BE2C (cell line): Measurements from ENCODE around the gene THY1.

Source experiments
- DNase-seq: peaks from one replicate; pipeline ENCODE4 v3.0.0-alpha.2; 2020
- H3K27me3 ChIP-seq: fragments of 250-450 bp; sonication (Bioruptor Pico); 2 replicates; pipeline ENCODE4 v1.5.1; 2020; ENCODE audit warnings: mild to moderate bottlenecking
- H3K36me3 ChIP-seq: fragments of 250-450 bp; sonication (Bioruptor Pico); 2 replicates; pipeline ENCODE4 v1.5.1; 2020; ENCODE audit warnings: mild to moderate bottlenecking
- H3K4me1 ChIP-seq: fragments of 250-450 bp; sonication (Bioruptor Pico); 2 replicates; pipeline ENCODE4 v1.5.1; 2020
- H3K4me3 ChIP-seq: 2 replicates; pipeline ENCODE4 v1.5.1; 2011; ENCODE audit warnings: low read depth, low read length
- H3K9me3 ChIP-seq: fragments of 250-450 bp; sonication (Bioruptor Pico); 2 replicates; pipeline ENCODE4 v1.5.1; 2020
- TF ChIP-seq, protein P1 (sequence below): IDR thresholded peaks from 2 replicates; pipeline ENCODE4 v1.5.1; 2012; ENCODE audit warnings: mild to moderate bottlenecking, low read depth, low read length

THY1 gene

DNA sequence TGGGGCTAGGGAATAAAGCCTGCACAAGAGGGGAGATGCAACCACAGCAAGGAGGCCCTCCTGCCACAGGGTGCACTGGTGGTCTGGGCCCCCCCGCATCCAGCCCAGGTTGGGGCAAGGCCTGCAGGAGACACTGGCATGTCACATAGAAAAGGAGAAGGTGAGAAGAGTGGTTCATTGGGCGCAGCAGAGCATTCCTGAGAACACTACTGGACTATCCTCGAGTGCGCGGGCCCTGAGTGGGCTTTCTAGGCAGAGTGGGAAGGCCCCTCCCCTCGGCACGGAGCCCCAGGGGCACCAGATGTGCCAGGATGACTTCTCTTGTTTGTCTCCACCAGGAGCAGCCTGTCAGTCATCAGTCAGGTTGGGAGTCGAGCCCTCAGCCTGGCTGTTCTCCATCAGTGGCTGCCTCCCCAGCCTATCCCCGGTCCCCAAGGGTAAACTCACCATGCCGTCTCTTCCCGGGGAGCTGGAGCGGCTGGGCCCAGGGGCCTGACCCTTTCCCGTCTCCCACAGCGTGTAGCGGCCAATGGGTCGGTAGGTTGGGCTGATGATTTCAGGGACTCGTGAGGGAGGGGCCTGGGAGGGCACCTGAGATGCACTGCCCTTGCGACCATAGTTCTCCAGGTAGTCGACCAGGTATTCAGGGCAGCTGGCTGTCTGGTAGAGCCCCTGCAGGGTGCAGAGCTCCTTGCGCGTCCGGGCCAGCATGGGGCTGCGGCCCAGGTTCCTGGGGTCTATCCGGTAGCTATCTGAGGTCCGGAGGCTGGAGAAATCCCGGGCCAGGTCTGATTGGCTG lies 50.5 kb downstream of the THY1 start:
- Histone ChIP-seq H3K36me3 (no peaks in the 10 kb centered on the region), H3K4me3 (no peak overlapping the region), H3K9me3 (no peaks in the 10 kb centered on the region), H3K27me3 (no peaks in the 10 kb centered on the region), H3K4me1 (peaks cover 78% of the 10 kb centered on the region)
- TF ChIP-seq, protein P1, sequence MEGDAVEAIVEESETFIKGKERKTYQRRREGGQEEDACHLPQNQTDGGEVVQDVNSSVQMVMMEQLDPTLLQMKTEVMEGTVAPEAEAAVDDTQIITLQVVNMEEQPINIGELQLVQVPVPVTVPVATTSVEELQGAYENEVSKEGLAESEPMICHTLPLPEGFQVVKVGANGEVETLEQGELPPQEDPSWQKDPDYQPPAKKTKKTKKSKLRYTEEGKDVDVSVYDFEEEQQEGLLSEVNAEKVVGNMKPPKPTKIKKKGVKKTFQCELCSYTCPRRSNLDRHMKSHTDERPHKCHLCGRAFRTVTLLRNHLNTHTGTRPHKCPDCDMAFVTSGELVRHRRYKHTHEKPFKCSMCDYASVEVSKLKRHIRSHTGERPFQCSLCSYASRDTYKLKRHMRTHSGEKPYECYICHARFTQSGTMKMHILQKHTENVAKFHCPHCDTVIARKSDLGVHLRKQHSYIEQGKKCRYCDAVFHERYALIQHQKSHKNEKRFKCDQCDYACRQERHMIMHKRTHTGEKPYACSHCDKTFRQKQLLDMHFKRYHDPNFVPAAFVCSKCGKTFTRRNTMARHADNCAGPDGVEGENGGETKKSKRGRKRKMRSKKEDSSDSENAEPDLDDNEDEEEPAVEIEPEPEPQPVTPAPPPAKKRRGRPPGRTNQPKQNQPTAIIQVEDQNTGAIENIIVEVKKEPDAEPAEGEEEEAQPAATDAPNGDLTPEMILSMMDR = no peak
- no peak for DNase-seq

GRCh38 chr11:119371778-119372182 lies 51.2 kb downstream of the THY1 start:
- DNase-seq = peak; percentile 44
- TF ChIP-seq, protein P1 = peak; percentile 41
- H3K4me1 ChIP-seq = peaks cover 74% of the 10 kb centered on the region

DNA sequence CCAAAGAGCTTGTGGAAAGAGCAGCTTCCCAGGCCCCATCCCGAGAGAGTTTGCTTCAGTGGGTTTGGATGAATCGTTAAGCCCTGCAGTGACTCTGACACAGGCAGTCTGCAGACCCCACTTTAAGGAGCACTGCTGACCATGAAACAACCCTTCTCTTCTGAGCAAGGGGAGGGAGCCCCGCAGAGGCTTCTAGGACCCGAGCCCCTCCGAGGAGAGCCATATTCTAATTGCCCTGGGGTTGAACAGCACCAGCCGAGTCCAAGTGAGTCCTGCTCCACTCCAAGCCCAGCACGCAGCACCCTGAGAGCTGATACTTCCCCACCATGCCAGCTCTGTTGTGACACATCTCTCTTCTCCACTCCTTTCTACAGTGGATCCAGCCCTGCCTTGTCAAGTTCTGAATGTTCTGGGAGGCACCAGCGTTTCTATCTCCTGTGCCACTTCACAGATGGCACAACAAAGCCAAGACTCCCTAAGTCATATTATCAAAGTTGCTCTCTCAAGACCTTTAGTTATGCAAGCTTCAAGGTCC lies 51.8 kb downstream of the THY1 start:
- no peaks in the 10 kb centered on the region for H3K9me3 ChIP-seq
- H3K4me3 ChIP-seq = no peak overlapping the region
- TF ChIP-seq, protein P1 = no peak
- DNase-seq = no peak
- H3K27me3 ChIP-seq = no peaks in the 10 kb centered on the region
- peaks cover 68% of the 10 kb centered on the region for H3K4me1 ChIP-seq
- no peaks in the 10 kb centered on the region for H3K36me3 ChIP-seq

More at GRCh38 chr11:119371778-119372182, 51.2 kb downstream of the THY1 start:
- no peak overlapping the region for H3K4me3 ChIP-seq
- no peaks in the 10 kb centered on the region for H3K36me3 ChIP-seq
- H3K27me3 ChIP-seq = no peaks in the 10 kb centered on the region
- no peaks in the 10 kb centered on the region for H3K9me3 ChIP-seq

- TF ChIP-seq, protein P1 = no peak
- Histone ChIP-seq H3K4me3 (no peak overlapping the region), H3K36me3 (no peaks in the 10 kb centered on the region), H3K27me3 (no peaks in the 10 kb centered on the region), H3K4me1 (peaks cover 62% of the 10 kb centered on the region), H3K9me3 (no peaks in the 10 kb centered on the region)
- DNase-seq = no peak
These were observed 52.4 kb downstream of the THY1 start for GRCh38 chr11:119370486-119371046.

DNA sequence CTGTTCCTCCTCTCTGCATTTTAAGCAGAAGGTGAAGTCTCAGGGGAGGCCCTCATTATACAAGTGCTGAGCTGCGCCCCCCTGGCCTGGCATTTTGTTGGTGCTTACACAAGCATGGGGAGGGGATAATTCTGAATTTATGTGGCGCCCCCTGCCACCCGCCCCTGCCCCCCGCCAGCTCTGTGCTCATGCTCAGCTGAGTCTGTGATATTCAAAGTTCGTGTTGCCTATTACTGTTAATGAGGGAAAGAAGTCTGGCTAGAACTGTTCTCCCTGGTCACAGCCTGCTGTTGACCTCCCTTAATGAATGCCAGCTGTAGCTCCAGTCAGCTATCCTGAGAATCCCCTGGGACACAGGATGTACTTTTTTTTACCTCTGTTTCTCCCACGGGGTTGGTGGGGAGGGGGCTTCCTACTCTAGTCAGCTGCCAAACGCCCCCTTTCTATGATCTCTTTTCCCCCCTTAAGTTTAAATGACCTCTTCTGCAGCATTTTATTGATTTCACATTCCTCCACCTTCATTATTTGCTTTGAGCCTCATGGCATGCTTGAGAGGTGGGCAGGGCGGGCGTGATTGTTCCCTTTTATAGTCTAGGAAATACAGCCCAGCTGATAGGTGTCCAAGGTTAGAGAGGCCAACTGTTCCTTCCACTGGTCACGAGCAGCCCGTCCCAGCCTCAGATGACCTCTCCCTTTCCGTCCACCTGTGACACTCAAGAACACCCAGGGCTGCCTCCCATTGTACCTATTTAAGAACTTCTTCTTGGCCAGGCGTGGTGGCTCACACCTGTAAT lies 53.6 kb downstream of the THY1 start:
- Histone ChIP-seq H3K9me3 (0 out of 2 replicates have a peak, but pooled peaks cover 1% of the 10 kb centered on the region), H3K4me3 (peak overlapping the region; percentile 25), H3K36me3 (no peaks in the 10 kb centered on the region), H3K27me3 (no peaks in the 10 kb centered on the region), H3K4me1 (peaks cover 53% of the 10 kb centered on the region)
- TF ChIP-seq, protein P1 = no peak
- DNase-seq = peak; percentile 53
